Measurements from ENCODE around the gene NHLH1. TPM values are rescaled to one million over a fixed set of nuclear protein-coding genes. Genes with fewer than 3 reads are reported as not detected.
A peak's percentile ranks its signal among the peaks of the same experiment; 100 is the strongest.
"Not testable (repeated sequence)": the region's sequence is repeated elsewhere in the genome, so short reads cannot be mapped to it uniquely, and the experiment has no call there.

The NHLH1 gene
- total RNA-seq, 2 donors from 2014 or later, result 1.2 to 2.0 TPM

- Mint-ChIP-seq H3K27me3 (no peaks in the 10 kb centered on the region), H3K36me3 (no peaks in the 10 kb centered on the region), H3K4me3 (peak overlapping the region; percentile 76), H3K27ac (peak overlapping the region; percentile 15 to 64), H3K9me3 (no peaks in the 10 kb centered on the region), H3K4me1 (ENCODE audit: low read depth in 2 of 2) (peaks cover 14 to 16% of the 10 kb centered on the region in 2 donors)
- ATAC-seq (peak; percentile 75 to 86), DNase-seq (ENCODE audit: low spot score) (peak; percentile 64)
These were observed 9.1 kb downstream of the NHLH1 start for GRCh38 chr1:160375788-160376524.

- Mint-ChIP-seq H3K9me3 (no peaks in the 10 kb centered on the region), H3K4me1 (ENCODE audit: low read depth in 2 of 2) (peaks cover 14 to 16% of the 10 kb centered on the region in 2 donors), H3K27ac (peak overlapping the region; percentile 15 to 64), H3K4me3 (peak overlapping the region; percentile 76), H3K27me3 (no peaks in the 10 kb centered on the region), H3K36me3 (no peaks in the 10 kb centered on the region)
- DNase-seq (ENCODE audit: low spot score) (no peak), ATAC-seq (peak; percentile 61 to 68)
These were observed 9.8 kb downstream of the NHLH1 start for GRCh38 chr1:160376525-160377131.

- H3K4me1 Mint-ChIP-seq (ENCODE audit: low read depth in 2 of 2), result peaks cover 14 to 16% of the 10 kb centered on the region in 2 donors
- ATAC-seq (no peak), DNase-seq (ENCODE audit: low spot score) (no peak)
- no peaks in the 10 kb centered on the region for H3K27me3 Mint-ChIP-seq
- H3K4me3 Mint-ChIP-seq, result no peak overlapping the region
- H3K9me3 Mint-ChIP-seq, result no peaks in the 10 kb centered on the region
- H3K36me3 Mint-ChIP-seq, result no peaks in the 10 kb centered on the region
- H3K27ac Mint-ChIP-seq, result no peak overlapping the region
These were observed 10.8 kb downstream of the NHLH1 start for GRCh38 chr1:160377585-160378206.

- not testable (repeated sequence) for ATAC-seq; H3K4me3 Mint-ChIP-seq; DNase-seq (ENCODE audit: low spot score); H3K4me1 Mint-ChIP-seq (ENCODE audit: low read depth in 2 of 2); H3K27ac Mint-ChIP-seq; H3K9me3 Mint-ChIP-seq
- H3K27me3 Mint-ChIP-seq, result peaks cover 10 to 25% of the 10 kb centered on the region in 2 donors
- peaks cover 10% of the 10 kb centered on the region for H3K36me3 Mint-ChIP-seq
These were observed 17.9 kb downstream of the NHLH1 start for GRCh38 chr1:160384812-160385211.

GRCh38 chr1:160388406-160388805 is 21.5 kb downstream of the NHLH1 start:
- H3K27ac Mint-ChIP-seq; ATAC-seq; H3K9me3 Mint-ChIP-seq; H3K4me3 Mint-ChIP-seq; H3K4me1 Mint-ChIP-seq (ENCODE audit: low read depth in 2 of 2); DNase-seq (ENCODE audit: low spot score): not testable (repeated sequence)
- peaks cover 10% of the 10 kb centered on the region for H3K36me3 Mint-ChIP-seq
- H3K27me3 Mint-ChIP-seq, result peaks cover 16 to 32% of the 10 kb centered on the region in 2 donors

- Mint-ChIP-seq H3K4me1 (ENCODE audit: low read depth in 2 of 2) (no peaks in the 10 kb centered on the region), H3K27ac (no peak overlapping the region), H3K4me3 (no peak overlapping the region), H3K9me3 (no peaks in the 10 kb centered on the region), H3K36me3 (no peaks in the 10 kb centered on the region), H3K27me3 (peaks cover 11 to 26% of the 10 kb centered on the region in 2 donors)
- ATAC-seq, result no peak
- DNase-seq (ENCODE audit: low spot score), result no peak
These were observed 27.8 kb downstream of the NHLH1 start for GRCh38 chr1:160394673-160395072.

- Mint-ChIP-seq H3K9me3 (no peaks in the 10 kb centered on the region), H3K4me3 (no peak overlapping the region), H3K4me1 (ENCODE audit: low read depth in 2 of 2) (peaks cover 6 to 8% of the 10 kb centered on the region in 2 donors), H3K36me3 (no peaks in the 10 kb centered on the region), H3K27me3 (peaks cover 15 to 32% of the 10 kb centered on the region in 2 donors), H3K27ac (no peak overlapping the region)
- ATAC-seq (no peak), DNase-seq (ENCODE audit: low spot score) (no peak)
These were observed 30.8 kb downstream of the NHLH1 start for GRCh38 chr1:160397651-160398050.

GRCh38 chr1:160398823-160399222 is 32.0 kb downstream of the NHLH1 start:
- DNase-seq (ENCODE audit: low spot score) (no peak), ATAC-seq (no peak)
- Mint-ChIP-seq H3K9me3 (no peaks in the 10 kb centered on the region), H3K4me3 (peak overlapping the region; percentile 59), H3K27me3 (peaks cover 15 to 30% of the 10 kb centered on the region in 2 donors), H3K27ac (no peak overlapping the region), H3K4me1 (ENCODE audit: low read depth in 2 of 2) (peaks cover 6 to 8% of the 10 kb centered on the region in 2 donors), H3K36me3 (no peaks in the 10 kb centered on the region)

- Mint-ChIP-seq H3K4me1 (ENCODE audit: low read depth in 2 of 2) (peaks cover 6 to 8% of the 10 kb centered on the region in 2 donors), H3K27me3 (peaks cover 15 to 25% of the 10 kb centered on the region in 2 donors), H3K27ac (no peak overlapping the region), H3K4me3 (no peak overlapping the region), H3K9me3 (no peaks in the 10 kb centered on the region), H3K36me3 (no peaks in the 10 kb centered on the region)
- DNase-seq (ENCODE audit: low spot score) (no peak), ATAC-seq (no peak)
These were observed 32.8 kb downstream of the NHLH1 start for GRCh38 chr1:160399544-160400222.

- peaks cover 15 to 22% of the 10 kb centered on the region in 2 donors for H3K27me3 Mint-ChIP-seq
- H3K4me3 Mint-ChIP-seq, result peak within 1 kb of the TSS; percentile 24
- H3K27ac Mint-ChIP-seq, result no peak within 1 kb of the TSS
- DNase-seq (ENCODE audit: low spot score) (no peak), ATAC-seq (peak; percentile 40 to 70)
- H3K36me3 Mint-ChIP-seq, result no peaks in the 10 kb centered on the region
- no peaks in the 10 kb centered on the region for H3K9me3 Mint-ChIP-seq
- peaks cover 6 to 8% of the 10 kb centered on the region in 2 donors for H3K4me1 Mint-ChIP-seq (ENCODE audit: low read depth in 2 of 2)
These were observed 33.4 kb downstream of the NHLH1 start, which contains the start of gene VANGL2 for GRCh38 chr1:160400223-160400645. VANGL2 (plus strand) TSS chr1:160400564; CDS start chr1:160415838, 15,274 bp downstream.

- H3K27me3 Mint-ChIP-seq, result peaks cover 11 to 16% of the 10 kb centered on the region in 2 donors
- DNase-seq (ENCODE audit: low spot score) (no peak), ATAC-seq (peak in 1 of 2 donors; percentile 26)
- H3K4me3 Mint-ChIP-seq, result peak overlapping the region; percentile 24
- H3K4me1 Mint-ChIP-seq (ENCODE audit: low read depth in 2 of 2), result peaks cover 6 to 8% of the 10 kb centered on the region in 2 donors
- no peaks in the 10 kb centered on the region for H3K36me3 Mint-ChIP-seq
- no peak overlapping the region for H3K27ac Mint-ChIP-seq
- H3K9me3 Mint-ChIP-seq, result no peaks in the 10 kb centered on the region
These were observed 34.0 kb downstream of the NHLH1 start for GRCh38 chr1:160400646-160401486.

GRCh38 chr1:160401487-160401805 is 34.6 kb downstream of the NHLH1 start:
- H3K4me3 Mint-ChIP-seq, result peak overlapping the region; percentile 8
- no peaks in the 10 kb centered on the region for H3K36me3 Mint-ChIP-seq
- no peaks in the 10 kb centered on the region for H3K9me3 Mint-ChIP-seq
- peaks cover 6 to 8% of the 10 kb centered on the region in 2 donors for H3K4me1 Mint-ChIP-seq (ENCODE audit: low read depth in 2 of 2)
- ATAC-seq (no peak), DNase-seq (ENCODE audit: low spot score) (no peak)
- H3K27me3 Mint-ChIP-seq, result peaks cover 11 to 15% of the 10 kb centered on the region in 2 donors
- no peak overlapping the region for H3K27ac Mint-ChIP-seq

Measured in natural killer cell treated with Interleukin-12 subunit alpha and Interleukin-12 subunit beta and Interleukin-15 and Interleukin-18, amount 100 ng/mL, for 72 hours (primary cell).